COLO829 (cell line): ENCODE data around the gene ZNF14.
A peak's percentile ranks its signal among the peaks of the same experiment; 100 is the strongest.
"Not testable (repeated sequence)": the region's sequence is repeated elsewhere in the genome, so short reads cannot be mapped to it uniquely, and the experiment has no call there.

Experiments used
- DNase-seq: peaks from one replicate; pipeline ENCODE4 v3.0.0; 2012; ENCODE audit warnings: low spot score

ZNF14 gene

DNA sequence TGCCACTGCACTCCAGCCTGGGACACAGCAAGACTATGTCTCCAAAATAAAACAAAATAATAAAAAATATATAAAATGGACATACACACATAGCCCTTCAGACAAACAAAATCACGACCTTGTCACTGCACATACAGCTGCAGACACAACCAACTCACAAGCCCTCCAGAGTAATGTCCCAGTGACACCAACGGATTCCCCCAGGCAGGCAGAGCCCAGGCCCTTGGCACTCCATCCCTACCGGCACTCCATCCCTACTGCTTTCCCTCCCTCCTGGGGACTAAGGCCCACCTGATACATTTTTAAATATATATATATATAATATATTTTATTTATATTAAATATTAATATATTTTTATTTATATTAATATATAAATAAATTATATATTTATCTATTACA, 45.8 kb downstream of the ZNF14 start:
- no peak for DNase-seq

DNA sequence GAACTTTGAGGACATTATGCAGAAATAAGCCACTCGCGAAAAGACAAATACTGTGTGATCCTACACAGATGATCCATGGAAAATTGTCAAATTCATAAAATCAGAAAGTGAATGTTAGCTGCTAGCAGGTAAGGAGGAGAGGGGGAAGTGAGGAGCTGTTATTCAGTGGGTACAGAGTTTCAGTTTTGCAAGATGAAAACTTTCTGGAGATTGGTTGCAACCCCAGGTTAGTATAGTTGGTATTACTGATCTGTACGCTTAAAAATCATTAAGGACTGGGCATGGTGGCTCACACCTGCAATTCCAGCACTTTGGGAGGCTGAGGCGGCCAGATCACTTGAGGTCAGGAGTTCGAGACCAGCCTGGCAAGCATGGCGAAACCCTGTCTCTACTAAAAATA, 46.3 kb downstream of the ZNF14 start:
- no peak for DNase-seq

DNA sequence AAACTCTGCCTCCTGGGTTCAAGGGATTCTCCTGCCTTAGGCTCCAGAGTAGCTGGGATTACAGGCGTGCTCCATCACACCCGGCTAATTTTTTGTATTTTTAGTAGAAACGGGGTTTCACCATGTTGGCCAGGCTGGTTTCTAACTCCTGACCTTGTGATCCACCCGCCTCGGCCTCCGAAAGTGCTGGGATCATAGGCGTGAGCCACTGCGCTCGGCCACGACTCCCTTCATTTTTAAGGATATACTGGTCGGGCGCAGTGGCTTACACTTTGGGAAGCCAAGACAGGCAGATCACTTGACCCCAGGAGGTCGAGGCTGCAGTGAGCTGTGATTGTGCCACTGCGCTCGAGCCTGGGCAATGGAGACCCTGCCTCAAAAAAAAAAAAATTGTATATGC, 46.8 kb downstream of the ZNF14 start:
- not testable (repeated sequence) for DNase-seq

DNA sequence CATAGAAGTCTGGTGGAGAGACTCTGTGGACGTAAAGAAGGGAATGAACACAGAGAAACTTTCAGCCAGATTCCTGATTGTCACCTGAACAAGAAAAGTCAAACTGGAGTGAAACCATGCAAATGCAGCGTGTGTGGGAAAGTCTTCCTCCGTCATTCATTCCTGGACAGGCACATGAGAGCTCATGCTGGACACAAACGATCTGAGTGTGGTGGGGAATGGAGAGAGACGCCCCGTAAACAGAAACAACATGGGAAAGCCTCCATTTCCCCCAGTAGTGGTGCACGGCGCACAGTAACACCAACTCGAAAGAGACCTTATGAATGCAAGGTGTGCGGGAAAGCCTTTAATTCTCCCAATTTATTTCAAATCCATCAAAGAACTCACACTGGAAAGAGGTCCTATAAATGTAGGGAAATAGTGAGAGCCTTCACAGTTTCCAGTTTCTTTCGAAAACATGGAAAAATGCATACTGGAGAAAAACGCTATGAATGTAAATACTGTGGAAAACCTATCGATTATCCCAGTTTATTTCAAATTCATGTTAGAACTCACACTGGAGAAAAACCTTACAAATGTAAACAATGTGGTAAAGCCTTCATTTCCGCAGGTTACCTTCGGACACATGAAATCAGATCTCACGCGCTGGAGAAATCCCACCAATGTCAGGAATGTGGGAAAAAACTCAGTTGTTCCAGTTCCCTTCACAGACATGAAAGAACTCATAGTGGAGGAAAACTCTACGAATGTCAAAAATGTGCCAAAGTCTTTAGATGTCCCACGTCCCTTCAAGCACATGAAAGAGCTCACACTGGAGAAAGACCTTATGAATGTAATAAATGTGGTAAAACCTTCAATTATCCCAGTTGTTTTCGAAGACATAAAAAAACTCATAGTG, 53.5 kb downstream of the ZNF14 start:
- DNase-seq = no peak

DNA sequence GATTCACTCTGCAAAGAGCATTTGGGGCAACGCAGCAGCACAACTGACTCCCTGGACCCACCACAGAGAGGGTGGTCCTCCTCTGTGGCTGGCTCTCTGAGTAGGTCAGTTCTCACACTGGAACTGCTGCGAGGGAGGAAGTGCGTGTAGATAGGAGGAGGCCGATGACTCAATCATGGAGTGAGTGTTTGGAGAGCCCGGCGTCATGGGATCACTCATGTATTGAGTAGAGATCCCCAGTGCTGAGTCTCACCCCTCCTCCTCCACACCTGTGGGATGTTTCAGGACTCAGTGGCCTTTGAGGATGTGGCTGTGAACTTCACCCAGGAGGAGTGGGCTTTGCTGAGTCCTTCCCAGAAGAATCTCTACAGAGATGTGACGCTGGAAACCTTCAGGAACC, 55.3 kb downstream of the ZNF14 start:
- DNase-seq = no peak

DNA sequence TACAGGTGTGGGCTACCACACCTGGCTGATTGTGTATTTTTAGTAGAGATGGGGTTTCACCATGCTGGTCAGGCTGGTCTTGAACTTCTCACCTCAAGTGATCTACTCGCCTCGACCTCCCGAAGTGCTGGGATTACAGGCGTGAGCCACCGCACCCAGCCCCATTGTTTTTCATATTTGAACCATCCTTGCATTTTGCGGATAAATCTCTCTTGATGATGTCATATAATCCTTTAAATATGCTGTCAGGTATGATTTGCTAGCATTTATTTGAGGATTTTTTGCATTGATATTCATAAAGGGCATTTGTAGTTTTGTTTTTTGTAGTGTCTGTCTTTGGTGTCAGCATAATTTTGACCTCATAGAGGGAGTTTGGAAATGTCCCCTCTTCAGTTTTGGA, 58.6 kb downstream of the ZNF14 start:
- DNase-seq = no peak

DNA sequence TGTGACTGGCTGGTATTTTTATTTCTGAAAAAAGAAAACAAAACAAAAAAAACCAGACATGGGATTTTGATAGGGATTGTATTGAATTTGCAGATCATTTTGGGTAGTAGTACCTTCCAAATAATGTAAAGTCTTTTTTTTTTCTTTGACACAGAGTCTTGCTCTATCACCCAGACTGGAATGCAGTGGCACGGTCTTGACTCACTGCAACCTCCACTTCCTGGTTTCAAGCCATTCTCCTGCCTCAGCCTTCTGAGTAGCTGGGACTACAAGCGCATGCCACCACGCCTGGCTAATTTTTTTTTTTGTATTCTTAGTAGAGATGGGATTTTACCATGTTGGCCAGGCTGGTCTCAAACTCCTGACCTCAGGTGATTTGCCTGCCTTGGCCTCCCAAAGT, 60.1 kb downstream of the ZNF14 start:
- no peak for DNase-seq

DNA sequence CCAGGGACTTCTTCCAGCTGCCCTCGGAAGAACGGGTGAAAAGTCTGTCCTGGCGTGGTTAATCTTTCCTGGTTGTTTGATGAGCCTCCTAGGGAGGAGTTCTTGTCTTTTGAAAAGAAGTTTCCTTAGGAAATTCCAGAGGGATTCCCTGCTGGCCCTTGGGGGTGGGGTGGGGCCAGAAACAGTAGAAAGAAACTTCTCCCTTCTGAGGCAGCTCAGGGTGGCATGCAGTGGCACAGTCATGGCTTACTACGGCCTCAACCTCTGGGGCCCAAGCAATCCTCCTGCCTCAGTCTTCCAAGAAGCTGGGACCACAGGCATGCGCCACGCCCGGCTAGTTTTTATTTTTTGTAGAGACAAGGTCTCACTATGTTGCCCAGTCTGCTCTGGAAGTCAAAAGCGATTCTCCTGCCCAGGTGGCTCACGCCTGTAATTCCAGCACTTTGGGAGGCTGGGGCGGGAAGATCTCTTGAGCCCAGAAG, 62.8 kb downstream of the ZNF14 start:
- DNase-seq = no peak

DNA sequence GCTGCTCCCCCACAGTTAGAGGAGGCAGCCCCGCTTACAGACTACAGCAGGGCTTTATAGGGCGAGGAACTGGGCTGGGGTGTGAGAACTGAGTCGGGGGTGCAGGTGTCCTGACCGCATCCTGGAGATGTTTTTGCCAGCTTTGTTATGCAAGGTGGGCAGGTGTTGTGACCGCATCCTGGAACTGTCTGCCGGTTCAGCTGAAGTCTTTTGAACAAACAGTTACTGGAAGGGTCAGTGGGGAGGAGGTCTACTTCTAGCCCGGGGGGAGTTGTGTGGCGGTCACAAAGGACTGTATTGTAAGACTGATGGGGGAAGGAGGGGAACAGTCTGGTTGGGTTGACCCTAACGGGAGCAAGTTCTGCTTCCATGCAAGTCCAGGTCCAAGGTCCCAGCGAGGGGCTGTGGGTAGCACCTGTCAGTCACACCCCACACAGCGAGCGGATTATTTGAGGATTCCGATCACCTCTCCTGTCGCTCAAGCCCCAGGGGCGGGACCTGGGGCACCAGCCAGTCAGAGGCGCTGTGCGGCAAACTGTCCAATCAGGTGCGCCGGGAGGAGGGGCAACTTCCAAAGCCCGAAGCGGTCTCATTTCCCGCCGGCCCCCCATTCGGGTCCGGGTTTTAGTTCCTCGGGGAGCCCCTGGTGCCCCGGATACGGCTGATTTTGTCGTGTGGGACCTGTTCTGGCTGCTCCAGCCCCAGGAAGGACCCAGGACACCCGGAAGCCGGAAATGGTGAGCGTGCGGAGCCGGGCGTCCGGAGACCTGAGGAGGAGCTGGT, 64.5 kb downstream of the ZNF14 start, which contains the start of gene ZNF101:
ZNF101 (plus strand) TSS at position 610 of the 783 bp plus-strand sequence; CDS start at position 735, 125 bp downstream.
- peak; percentile 79 for DNase-seq

DNA sequence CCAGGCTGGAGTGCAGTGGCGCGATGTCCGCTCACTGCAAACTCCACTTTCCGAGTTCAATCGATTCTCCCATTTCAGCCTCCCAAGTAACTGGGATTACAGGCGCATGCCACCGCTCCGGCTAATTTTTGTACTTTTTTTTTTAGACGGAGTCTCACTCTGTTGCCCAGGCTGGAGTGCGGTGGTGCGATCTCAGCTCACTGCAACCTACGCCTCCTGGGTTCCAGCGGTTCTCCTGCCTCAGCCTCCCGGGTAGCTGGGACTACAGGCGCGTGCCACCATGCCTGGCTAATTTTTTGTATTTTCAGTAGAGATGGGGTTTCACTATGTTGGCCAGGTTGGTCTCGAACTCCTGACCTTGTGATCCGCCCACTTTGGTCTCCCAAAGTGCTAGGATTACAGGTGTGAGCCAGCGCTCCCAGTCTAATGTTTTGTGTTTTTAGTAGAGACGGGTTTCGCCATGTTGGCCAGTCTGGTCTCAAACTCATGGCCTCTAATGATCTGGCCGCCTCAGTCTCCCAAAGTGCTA, 67.4 kb downstream of the ZNF14 start:
- not testable (repeated sequence) for DNase-seq

DNA sequence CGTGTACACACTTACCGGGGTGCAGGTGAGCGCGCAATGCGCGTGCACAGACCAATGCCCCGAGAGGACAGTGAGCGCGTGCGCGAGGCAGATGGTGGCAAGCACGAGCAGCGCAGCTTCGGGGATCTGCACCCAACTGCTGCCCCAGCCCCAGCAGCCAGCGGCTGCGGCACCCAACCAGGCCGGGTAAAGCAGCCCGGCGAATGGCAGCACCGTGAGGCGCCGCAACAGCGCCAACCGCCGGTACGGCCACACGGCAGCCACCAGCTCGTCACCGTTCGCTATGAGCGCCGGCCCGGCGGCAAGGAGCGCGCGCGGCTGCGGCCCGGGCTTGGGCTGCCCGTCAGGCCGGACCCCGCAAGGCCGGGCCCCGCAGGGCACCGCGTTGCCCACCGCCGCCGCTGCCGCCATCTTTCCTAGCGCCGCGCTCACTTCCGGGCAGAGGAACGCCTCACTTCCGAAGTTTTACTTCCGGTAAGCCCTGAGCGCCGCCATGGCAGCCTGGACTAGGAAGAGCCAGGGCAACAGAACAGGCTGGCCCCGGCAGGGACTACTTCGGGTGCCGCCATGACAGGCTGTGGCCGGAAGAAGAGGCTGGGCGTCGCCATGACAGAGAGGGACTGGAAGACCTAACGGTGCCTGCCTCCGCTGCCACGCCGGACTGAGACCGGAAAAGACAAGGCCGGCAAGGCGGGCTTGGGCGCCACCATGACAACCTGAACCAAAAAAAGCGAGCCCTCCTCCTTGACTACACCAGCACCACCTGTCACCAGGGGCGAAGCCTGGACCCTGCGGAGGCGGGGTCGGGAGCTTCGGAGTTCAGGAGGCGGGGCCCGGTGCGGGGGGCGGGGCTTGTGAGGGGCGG, 69.4 kb downstream of the ZNF14 start, which contains the start of gene ATP13A1:
ATP13A1 (minus strand) TSS at position 421 of the 865 bp plus-strand sequence; CDS start at position 411, 10 bp downstream.
- peak; percentile 81 for DNase-seq

DNA sequence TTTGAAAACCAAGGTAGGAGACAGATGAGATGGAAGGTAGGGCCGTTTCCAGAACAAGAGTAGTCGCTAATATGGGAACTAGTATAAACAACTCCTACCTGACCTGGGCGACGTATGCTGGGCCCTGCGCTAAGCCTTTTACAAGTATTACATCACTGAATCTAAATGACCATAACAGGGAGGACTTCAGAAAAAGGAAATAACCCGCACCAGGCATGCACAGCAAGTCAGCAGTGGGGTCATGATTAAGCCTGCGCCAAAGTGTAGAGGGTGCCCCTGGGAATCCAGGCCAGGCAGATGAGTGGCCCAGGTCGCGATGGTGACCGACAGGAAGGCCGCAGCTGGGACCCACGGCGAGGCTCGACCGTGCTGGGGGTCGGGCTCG, 70.0 kb downstream of the ZNF14 start:
- no peak for DNase-seq

DNA sequence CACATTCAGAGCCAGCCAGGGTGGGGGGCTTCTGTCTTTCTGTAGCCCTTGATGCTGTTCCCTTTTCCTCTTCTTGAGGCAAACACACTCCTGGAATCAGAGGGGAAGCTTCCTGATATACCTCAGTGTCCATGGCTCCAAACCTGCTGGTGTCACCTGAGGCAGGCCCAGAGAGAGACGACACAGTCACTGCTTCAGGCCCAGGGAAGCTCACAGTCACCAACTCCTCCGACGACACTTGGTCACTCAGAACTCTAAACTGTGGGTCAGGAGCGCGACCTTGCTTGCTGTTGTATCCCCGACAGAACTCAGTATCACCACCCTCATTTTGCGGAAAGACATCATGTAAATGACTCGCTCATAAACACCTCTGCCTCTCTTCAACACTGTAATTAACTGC, 70.6 kb downstream of the ZNF14 start:
- DNase-seq = no peak

DNA sequence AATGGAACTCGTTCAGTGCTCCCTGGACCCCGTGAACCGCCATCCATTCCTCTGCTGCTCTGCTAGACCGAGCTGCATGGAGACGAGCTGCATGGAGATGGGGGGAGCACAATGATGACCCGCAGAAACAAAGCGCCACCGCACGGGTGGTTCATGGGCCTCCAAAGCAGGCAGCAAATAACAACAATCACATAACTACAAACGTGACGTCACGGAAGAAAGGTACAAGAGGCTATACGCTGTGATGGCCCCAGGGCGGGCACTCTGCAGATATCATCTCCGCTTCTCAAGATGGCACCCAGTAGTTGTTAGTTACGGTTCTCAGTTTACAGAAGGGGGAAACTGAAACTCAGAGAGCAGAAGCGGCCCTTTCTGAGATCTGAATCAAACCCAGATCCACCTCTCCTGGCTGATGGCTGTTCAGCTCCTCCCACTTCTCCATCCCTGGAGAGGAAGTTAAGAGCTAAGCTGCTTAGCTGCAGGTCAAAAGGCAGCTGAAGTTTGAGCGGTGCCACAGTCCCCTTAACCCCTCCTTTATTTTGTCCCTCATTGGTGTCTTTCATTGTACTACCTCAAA, 71.1 kb downstream of the ZNF14 start:
- no peak for DNase-seq

DNA sequence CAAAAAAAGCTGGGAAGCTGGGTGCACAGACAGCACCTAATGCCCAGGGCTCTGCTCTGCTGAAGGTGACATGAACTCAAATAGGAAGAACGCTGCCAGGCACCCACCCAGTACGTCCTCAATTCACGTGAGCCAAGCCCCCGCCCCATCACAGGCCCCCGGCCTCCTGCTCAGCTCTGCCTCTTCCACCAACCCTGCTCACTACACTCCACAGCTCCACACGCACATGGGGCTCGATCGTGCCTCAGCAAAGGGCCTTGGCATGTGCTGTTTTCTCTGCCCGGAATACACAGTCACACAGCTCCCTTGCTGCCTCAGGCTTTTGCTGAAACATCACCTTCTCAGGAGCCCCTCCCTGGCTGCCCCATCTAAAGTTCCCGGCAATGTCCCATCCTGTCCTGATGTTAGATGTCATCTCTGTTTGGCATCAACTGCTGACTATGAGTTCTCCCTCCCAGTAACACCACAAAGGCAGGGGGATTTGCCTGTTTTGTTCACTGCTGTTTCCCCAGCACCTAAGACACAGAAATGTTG, 71.7 kb downstream of the ZNF14 start:
- DNase-seq = no peak
